CD4-positive, alpha-beta T cell treated with Interleukin-6 for 4 hours (primary cell): Measurements from ENCODE around the gene MED23.

Experiments used
- DNase-seq: peaks from one replicate; pipeline ENCODE4 v3.0.0-alpha.2; 2020; ENCODE audit warnings: mixed read lengths

MED23 gene, protein sequence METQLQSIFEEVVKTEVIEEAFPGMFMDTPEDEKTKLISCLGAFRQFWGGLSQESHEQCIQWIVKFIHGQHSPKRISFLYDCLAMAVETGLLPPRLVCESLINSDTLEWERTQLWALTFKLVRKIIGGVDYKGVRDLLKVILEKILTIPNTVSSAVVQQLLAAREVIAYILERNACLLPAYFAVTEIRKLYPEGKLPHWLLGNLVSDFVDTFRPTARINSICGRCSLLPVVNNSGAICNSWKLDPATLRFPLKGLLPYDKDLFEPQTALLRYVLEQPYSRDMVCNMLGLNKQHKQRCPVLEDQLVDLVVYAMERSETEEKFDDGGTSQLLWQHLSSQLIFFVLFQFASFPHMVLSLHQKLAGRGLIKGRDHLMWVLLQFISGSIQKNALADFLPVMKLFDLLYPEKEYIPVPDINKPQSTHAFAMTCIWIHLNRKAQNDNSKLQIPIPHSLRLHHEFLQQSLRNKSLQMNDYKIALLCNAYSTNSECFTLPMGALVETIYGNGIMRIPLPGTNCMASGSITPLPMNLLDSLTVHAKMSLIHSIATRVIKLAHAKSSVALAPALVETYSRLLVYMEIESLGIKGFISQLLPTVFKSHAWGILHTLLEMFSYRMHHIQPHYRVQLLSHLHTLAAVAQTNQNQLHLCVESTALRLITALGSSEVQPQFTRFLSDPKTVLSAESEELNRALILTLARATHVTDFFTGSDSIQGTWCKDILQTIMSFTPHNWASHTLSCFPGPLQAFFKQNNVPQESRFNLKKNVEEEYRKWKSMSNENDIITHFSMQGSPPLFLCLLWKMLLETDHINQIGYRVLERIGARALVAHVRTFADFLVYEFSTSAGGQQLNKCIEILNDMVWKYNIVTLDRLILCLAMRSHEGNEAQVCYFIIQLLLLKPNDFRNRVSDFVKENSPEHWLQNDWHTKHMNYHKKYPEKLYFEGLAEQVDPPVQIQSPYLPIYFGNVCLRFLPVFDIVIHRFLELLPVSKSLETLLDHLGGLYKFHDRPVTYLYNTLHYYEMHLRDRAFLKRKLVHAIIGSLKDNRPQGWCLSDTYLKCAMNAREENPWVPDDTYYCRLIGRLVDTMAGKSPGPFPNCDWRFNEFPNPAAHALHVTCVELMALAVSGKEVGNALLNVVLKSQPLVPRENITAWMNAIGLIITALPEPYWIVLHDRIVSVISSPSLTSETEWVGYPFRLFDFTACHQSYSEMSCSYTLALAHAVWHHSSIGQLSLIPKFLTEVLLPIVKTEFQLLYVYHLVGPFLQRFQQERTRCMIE (N-terminal part only)

GRCh38 chr6:131627724-131628682, at the start of gene MED23:
MED23 (minus strand) TSS chr6:131628242; CDS start chr6:131628049, 193 bp downstream.
- DNase-seq: peak; percentile 95

- no peak for DNase-seq
These were observed 45.1 kb upstream of the MED23 start for GRCh38 chr6:131673184-131673583.

- DNase-seq: no peak
These were observed 41.8 kb upstream of the MED23 start for GRCh38 chr6:131669891-131670290.

GRCh38 chr6:131663578-131664165, 35.6 kb upstream of the MED23 start:
- no peak for DNase-seq

DNA sequence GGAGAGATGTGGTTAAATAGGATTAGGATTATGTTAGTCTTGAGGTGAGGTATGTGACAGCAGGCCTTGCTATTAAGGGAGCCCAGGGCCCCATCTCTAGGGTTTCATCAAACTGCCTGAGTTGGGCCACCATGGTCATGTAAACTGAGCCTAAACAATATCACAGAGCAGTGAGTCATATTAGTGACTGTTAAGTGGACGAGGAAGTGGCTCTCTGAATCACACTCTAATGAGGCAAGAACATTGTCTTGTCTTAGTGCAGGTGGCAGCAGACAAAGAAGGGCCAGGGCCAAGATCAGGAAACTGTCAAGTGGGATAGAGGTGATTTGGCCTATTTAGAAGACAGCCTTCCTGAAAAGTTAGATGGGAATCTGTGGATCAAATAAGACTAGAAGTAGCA, 32.2 kb upstream of the MED23 start:
- DNase-seq: no peak

GRCh38 chr6:131658287-131658686, 30.2 kb upstream of the MED23 start:
- DNase-seq: no peak

- DNase-seq: no peak
These were observed 29.6 kb upstream of the MED23 start for GRCh38 chr6:131657630-131658111.

GRCh38 chr6:131657222-131657621, 29.2 kb upstream of the MED23 start:
- DNase-seq: no peak

DNA sequence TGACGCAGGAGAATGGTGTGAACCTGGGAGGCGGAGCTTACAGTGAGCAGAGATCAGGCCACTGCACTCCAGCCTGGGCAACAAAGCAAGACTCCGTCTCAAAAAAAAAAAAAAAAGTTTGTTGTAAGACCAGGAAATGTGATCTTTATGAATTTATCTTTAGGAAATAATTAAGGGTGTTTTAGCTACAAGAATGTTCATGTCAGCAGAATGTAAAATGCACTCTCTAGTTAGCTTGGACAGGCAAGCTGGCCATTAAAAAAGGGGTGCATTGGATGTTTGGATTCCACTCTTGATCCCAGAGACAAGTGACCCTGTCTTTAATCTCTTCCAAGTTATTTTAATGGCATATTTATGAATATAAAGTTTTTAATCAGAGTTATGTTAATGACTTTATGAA, 28.6 kb upstream of the MED23 start:
- no peak for DNase-seq

DNA sequence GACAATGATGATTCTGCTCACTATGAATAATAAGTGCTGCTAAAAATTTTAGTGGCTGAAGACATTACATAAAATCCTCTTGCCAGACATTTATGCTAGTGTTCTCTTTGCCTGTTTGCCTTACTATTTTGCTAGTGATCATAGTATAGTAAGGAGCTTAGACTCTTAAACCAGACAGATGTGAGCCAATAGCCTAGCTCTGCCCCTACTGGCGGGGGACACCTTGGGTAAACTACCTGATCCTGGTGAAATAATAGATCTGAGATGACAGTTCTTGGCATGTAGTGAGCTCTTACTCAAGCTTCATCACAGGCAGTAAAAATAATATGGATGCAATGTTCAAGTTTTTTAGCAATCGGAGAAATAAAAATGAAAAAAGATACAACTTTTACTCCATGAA, 27.9 kb upstream of the MED23 start:
- DNase-seq: no peak

DNA sequence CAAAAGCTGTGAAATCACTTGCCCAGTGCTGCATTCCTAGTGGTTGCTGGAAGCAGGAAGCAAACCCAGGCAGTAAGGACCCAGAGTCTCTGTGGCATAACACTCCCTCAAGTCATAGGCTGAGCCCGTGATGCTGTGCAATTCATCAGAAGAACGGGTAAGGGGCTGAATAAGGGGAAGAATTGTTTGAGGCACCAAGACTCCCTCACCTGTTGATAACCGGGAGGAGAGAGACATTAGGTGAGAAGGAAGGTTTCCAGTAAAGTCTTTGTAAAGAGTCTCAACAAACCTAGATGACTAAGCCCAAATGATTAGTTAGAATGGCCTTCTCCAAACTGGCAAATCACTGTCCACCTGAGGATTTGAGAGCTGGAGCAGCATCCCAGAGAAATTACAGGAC, 27.3 kb upstream of the MED23 start:
- no peak for DNase-seq

DNA sequence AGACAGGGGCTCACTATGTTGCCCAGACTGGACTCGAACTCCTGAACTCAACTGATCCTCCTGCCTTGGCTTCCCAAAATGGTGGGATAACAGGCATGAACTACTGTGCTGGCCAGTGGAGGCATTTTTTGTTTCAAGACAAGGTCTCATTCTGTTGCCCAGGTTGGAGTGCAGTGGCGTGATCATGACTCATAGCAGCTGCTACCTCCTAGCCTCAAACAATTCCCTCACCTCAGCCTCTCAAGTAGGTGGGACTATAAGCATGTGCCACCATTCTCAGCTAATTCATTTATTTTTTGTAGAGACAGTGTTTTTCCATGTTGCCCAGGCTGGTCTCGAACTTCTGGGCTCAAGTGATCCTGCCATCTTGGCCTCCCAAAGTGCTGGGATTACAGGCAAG, 26.3 kb upstream of the MED23 start:
- no peak for DNase-seq

GRCh38 chr6:131652472-131652871, 24.4 kb upstream of the MED23 start:
- DNase-seq: no peak

DNA sequence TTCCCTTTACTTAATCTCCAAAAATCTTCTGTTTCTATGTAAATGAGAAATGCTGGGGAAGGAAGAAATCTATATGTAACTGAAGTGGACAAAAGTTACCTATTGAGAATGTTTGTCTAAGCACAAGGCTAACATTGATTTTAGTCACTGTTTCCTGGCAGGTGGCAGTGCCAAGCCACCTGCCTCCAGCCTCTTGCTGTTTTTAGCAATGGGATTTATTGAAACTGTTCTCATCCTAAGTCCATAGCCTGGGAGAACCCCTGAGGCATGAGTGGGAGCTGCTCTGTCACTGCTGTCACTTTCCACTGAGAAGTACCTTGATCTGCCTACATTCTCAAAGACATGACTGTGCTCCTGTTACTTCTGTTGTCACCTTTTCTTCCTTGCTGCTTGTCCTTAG, 23.7 kb upstream of the MED23 start:
- DNase-seq: no peak

GRCh38 chr6:131646249-131646670, 18.2 kb upstream of the MED23 start:
- no peak for DNase-seq

DNA sequence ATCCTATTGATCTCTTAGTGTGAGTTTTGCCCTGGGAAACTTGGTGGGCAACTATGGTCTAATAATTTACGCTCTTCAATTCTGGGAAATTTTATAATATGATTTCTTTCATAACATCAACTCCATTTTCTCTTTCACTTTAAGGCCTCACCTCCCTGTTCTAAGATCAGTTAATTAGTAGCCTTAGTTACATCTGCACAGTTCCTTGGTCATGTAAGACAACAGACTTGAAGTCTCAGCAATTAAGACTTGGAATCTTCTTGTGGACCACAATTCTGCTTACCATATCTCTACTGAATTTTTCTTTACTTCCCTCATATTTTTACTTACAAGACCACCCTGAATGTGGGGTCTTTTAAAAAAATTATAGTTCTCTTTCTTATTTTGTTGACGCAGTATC, 17.8 kb upstream of the MED23 start:
- DNase-seq: no peak

GRCh38 chr6:131644921-131645320, 16.9 kb upstream of the MED23 start:
- DNase-seq: no peak

DNA sequence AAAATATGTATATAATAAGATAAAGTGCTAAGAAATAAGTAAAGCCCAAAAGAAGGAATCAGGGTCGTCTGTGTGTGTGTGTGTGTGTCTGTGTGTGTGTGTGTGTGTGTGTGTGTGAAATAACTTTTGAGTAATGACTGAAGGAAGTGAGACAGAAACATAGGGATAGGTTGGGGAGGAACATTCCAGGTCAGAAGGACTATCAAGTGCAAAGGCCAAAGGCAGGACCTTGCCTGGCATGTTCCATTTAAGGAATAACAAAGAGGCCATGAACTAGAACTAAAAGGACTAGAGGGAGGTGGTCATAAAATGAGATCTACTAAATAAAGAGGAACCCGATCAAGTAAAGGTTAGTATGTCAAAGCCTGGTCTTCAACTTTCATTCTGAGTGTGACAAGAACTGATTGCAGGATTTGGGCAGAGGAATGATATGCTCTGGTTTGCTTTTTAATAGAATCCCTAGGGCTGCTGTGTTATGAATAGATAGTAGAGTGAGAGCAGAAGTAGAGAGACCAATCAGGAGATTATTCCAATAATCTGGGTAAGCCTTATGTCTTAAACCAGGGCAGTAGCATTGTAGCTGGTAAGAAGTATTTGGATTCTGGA, 15.9 kb upstream of the MED23 start:
- DNase-seq: no peak

DNA sequence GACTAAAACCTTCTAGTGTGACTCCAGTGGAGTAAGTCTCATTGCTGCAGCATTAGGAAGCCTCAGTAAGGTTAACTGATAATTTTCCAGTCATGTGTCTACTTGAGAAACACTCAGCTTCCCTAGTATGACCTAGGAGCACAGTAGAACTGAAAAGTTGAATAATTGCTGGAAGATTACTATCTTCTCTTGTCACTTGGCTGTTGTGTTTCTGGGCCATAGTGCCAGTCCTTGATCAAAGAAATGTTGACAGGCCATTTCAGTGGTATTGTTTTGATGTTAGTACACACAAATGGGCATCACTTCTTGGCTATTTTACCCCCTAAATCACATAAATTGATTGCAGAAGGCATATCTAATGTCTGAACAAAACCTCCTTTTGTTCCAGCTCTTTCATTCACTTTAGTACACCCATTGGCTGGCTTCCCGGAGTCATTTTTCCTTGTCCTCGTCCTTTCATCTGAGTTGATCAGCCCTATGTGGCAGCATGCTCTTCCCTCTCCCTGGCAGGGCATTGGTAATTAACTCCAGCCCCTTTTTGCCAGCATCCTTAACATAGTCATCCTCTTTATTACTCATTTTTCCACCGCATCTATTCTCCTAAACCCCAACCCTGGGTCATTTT, 15.1 kb upstream of the MED23 start:
- DNase-seq: no peak

- DNase-seq: no peak
These were observed 14.5 kb upstream of the MED23 start for GRCh38 chr6:131642565-131642964.
